ENCODE data around the gene AGXT.

Gene AGXT

DNA sequence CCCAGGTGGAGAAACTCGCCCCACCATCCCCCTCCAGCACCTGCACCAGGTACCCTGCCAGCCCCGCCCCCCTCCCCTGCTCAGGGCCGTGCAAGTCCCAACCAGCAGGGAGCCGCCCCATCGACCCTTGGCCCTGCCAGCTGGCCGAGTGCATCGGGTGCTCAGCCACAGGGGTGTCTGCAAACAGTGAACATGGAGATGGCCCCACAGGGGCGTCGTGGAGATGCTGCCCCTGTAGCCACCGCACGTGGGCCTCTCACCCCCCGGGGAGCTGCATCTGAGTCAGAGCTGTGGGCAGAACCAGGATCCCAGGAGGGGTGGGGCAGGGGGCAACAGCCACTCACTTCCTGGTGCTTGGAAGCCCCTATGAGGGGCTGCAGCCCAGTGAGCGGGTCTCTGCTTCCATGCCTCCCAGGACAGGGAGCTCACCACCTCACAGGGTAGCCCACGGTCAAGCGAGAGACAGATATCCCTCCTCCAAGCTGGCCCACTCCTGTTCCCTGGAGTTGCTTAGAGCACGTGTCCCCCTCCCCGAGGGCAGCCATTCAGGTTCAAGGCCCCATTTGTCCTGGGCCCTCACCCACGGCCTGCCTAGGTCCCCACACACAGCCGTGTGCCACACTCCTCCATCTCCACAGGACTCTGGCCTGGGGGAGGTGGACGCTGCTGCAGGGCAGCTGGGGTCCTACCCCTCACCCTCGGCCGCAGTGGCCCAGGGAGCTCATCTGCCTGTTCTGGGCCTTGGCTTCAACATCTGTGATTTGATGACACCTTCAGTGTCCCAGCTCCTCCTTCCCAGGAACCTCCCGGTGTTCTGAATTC, 28.5 kb downstream of the AGXT start:
- no peak for DNase-seq (ENCODE audit: low read depth, low spot score)
- TF ChIP-seq, protein P1, sequence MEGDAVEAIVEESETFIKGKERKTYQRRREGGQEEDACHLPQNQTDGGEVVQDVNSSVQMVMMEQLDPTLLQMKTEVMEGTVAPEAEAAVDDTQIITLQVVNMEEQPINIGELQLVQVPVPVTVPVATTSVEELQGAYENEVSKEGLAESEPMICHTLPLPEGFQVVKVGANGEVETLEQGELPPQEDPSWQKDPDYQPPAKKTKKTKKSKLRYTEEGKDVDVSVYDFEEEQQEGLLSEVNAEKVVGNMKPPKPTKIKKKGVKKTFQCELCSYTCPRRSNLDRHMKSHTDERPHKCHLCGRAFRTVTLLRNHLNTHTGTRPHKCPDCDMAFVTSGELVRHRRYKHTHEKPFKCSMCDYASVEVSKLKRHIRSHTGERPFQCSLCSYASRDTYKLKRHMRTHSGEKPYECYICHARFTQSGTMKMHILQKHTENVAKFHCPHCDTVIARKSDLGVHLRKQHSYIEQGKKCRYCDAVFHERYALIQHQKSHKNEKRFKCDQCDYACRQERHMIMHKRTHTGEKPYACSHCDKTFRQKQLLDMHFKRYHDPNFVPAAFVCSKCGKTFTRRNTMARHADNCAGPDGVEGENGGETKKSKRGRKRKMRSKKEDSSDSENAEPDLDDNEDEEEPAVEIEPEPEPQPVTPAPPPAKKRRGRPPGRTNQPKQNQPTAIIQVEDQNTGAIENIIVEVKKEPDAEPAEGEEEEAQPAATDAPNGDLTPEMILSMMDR (IDR thresholded peaks at IDR 0.05; ENCODE audit: insufficient read depth, low read length, missing control alignments) = no peak
- CTCF ChIA-PET = interaction anchor here (5.7 kb wide), 1 partner anchor 17 kb away, joined by 42 read pairs; no protein-coding TSS in a partner anchor
- H3K4me3 ChIP-seq (ENCODE audit: low read depth, low read length) = no peak overlapping the region
- POLR2A ChIA-PET = no interaction called here

DNA sequence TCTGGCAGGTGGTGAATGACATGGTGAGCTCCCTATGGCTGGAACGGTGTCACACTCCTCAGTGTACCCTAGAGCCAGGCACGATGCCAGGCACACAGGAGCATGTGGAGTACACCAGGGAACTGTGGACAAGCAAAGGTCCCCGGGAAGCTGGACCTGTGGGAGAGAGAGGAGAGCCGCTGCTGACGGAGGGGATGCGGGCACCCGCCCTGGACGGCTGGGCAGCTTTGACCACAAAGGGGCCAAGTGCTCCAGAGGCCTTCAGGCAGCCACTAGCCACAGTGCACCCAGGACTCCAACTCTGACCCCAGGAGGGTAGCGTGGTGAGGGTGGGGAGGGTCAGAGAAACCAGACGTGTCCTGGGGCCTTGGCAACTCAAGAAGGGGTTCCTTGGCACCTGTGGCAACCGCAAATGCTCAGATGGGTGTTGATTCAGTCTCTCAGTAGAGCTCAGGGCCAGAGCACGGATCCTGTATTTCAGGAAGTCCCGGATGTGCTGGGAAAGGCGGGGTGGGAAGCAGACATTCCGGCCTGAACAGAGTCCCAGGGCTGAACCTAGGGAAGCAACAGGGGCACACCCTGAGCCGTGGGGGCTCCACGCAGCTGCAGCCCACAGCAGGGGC, 29.6 kb downstream of the AGXT start:
- ChIA-PET POLR2A (interaction anchor here (0.6 kb wide), 1 partner anchor 579 kb away, joined by 4 read pairs; no protein-coding TSS in a partner anchor), CTCF (interaction anchor here (5.7 kb wide), 1 partner anchor 16 kb away, joined by 42 read pairs; no protein-coding TSS in a partner anchor)
- DNase-seq (ENCODE audit: low read depth, low spot score) = no peak
- TF ChIP-seq, protein P1 (IDR thresholded peaks at IDR 0.05; ENCODE audit: insufficient read depth, low read length, missing control alignments) = no peak
- no peak overlapping the region for H3K4me3 ChIP-seq (ENCODE audit: low read depth, low read length)

DNA sequence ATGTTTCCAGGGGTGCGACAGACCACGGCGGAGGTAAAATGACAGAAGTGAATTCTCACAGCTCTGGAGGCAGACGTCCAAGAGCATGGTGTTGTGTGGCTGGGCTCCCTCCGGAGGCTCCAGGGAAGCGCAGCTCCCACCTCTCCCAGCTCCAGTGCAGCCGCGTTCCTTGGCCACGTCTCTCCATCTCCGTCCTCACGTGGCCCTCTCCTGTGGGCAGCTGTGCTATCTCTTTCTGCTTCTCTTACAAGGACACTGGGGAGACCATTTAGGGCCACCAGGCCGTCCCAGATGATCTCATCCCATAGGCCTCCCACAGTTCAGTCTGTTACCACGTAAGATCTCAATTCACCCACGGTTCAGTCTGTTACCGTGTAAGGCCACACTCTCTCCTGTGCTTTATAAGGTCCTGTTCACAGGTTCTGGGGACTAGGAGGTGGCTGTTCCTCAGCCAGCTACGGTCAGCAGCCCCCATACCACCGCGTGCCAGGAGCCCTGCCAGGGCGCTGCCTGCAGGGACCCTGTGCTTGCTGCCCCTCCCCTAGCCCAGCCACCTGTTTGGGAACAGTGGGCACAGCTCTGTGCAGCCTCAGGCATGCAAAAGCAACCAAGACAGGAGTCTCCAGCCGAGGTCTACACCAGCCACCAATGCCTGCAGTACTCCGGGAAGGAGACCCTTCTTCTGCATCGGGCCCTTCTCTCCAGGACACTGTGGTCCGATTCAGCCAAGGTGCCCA, 30.3 kb downstream of the AGXT start:
- H3K4me3 ChIP-seq (ENCODE audit: low read depth, low read length) = no peak overlapping the region
- ChIA-PET POLR2A (interaction anchor here (0.6 kb wide), 1 partner anchor 580 kb away, joined by 4 read pairs; no protein-coding TSS in a partner anchor), CTCF (interaction anchor here (5.7 kb wide), 1 partner anchor 15 kb away, joined by 42 read pairs; no protein-coding TSS in a partner anchor)
- TF ChIP-seq, protein P1 (IDR thresholded peaks at IDR 0.05; ENCODE audit: insufficient read depth, low read length, missing control alignments) = no peak
- DNase-seq (ENCODE audit: low read depth, low spot score) = no peak

DNA sequence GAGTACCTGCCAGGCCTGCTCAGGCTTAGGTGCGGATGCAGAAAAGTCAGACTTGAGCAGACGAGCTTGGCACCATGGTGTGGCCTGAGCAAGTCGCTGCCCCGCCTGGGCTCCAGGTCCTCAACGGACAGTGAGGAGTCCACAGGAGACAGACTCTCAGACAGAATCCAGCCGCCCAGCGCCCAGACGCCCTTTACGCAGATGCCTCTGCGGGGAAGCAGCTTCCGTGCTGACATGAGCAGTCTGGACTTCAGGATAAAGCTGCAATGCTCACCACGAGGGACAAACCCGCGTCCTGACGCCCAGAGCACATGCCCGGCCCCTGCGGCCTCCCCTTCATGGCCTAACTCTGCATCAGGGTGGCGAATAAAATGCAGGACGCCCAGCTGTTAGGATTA, 30.8 kb downstream of the AGXT start:
- no peak for DNase-seq (ENCODE audit: low read depth, low spot score)
- TF ChIP-seq, protein P1 (IDR thresholded peaks at IDR 0.05; ENCODE audit: insufficient read depth, low read length, missing control alignments) = no peak
- ChIA-PET POLR2A (no interaction called here), CTCF (interaction anchor here (5.7 kb wide), 1 partner anchor 14 kb away, joined by 42 read pairs; no protein-coding TSS in a partner anchor)
- H3K4me3 ChIP-seq (ENCODE audit: low read depth, low read length) = no peak overlapping the region

DNA sequence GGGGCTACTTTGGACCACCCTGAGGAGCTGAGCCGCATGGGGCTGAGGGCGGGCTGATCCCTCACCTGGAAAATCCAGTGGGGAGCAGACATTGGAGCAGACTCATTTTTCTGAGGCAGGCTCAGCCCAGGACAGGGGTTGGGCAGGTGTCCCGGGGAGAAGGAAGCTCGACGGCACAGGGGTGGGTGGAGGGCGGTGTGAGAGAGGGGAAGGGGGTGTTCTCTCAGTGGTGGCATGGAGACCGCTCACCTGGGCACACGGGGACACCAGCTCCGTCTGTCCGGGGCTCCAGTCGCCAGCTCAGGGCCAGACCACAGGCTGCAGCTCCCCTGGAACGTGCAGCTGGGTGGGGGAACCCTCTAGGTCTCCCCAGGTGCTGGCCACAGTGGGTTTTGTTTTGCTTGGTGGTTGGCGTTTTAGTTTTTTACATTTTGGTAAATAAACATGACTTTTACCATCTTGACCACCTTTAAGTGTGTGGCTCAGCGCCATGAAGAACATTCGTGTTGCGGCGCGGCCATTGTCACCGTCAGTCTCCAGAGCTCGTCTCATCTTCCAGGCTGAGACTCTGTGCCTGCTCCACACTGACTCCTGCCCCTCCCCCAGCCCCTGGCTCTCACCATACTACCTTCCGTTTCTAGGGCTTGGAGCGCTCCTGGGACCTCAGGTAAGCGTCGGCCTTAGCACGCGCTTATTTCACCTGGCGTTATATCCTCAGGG, 31.7 kb downstream of the AGXT start:
- CTCF ChIA-PET = interaction anchor here (5.7 kb wide), 1 partner anchor 14 kb away, joined by 42 read pairs; no protein-coding TSS in a partner anchor
- DNase-seq (ENCODE audit: low read depth, low spot score) = no peak
- POLR2A ChIA-PET = no interaction called here
- TF ChIP-seq, protein P1 (IDR thresholded peaks at IDR 0.05; ENCODE audit: insufficient read depth, low read length, missing control alignments) = no peak
- no peak overlapping the region for H3K4me3 ChIP-seq (ENCODE audit: low read depth, low read length)
